ENCODE results near the gene KASH5.

KASH5 gene, protein sequence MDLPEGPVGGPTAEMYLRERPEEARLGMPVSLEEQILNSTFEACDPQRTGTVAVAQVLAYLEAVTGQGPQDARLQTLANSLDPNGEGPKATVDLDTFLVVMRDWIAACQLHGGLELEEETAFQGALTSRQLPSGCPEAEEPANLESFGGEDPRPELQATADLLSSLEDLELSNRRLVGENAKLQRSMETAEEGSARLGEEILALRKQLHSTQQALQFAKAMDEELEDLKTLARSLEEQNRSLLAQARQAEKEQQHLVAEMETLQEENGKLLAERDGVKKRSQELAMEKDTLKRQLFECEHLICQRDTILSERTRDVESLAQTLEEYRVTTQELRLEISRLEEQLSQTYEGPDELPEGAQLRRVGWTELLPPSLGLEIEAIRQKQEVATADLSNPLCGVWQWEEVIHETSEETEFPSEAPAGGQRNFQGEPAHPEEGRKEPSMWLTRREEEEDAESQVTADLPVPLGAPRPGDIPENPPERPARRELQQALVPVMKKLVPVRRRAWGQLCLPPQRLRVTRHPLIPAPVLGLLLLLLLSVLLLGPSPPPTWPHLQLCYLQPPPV

DNA sequence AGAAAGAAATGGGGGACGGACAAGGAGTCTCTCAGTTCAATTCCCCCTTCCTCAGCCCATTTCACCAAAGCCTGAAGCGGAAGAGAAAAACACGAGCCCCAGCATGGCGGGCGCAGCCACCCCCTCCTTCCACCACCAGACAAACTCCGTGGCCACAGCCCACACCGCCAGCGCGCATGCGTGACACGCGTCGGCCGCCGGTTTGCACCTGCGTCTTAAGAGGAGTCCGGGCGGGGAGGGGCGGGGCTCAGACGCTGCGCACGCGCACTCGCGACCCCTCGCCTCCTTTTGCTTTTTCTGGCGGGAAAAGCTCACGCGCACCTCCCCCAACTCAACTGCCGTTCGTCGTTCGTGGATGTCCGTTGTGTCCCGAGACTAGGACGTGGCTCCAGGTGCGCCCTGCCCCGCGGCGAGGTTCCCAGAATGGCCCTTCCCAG is at the start of gene KASH5:
Gene KASH5 (plus strand): TSS at position 314 of the 437 bp plus-strand sequence. CDS start 2,635 bp downstream, outside the sequence.
- peak; percentile 27 for DNase-seq (ENCODE audit: low read depth)

DNA sequence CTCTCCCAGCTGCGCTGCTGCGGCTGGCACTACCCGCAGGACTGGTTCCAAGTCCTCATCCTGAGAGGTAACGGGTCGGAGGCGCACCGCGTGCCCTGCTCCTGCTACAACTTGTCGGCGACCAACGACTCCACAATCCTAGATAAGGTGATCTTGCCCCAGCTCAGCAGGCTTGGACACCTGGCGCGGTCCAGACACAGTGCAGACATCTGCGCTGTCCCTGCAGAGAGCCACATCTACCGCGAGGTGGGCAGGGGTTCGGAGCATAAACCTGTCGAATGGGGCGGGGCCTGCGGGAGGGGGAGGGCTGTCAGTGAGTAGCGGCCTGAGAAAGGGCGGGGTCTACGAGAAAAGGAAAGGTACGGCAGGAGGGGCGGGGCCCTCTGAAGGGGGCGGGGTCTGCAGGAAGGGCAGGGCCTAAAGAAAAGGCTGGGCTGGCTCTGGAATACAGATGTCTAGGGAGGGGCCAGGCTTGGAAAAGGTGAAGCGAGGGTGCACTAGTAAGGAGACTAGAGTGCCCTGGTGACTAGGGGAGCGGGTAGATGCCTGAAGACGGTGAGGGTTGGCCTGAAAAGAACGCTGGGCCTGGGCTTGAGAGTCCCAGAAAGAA is 49.3 kb upstream of the KASH5 start:
- no peak for DNase-seq (ENCODE audit: low read depth)

DNA sequence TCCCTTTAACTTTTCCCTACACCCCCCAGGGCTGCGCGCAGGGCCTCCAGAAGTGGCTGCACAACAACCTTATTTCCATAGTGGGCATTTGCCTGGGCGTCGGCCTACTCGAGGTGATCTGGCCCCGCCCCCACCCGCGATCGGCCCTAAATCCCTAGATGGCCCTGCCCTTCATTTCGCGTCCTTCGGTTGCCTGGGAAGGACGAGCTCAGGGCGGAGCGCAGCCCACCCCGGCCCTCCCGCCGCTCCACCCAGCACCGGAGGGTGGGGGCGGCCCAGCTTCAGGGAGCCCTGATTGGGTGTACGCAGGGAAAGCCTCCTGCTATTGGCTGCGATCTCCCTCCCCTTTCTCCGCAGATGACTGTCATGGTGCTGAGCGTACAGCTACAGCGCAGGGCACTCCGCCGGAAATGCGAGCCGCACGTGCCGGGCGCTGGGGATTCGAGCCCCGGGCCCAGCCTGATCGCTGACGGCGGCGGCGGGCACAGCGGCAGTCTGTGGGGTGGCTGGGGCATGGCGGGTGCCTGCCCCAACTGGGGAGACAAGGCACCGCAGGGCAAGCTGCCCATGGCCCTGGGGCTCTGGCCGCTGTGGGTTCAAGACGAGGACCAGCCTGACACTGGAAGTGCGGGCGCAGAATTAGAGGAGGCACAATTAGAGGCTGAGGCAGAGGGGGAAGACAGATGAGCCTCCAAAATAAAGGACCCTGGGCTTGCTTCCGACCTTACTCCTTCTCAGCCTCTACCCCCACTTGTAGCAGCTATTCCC is 48.6 kb upstream of the KASH5 start:
- DNase-seq (ENCODE audit: low read depth), result peak; percentile 75

DNA sequence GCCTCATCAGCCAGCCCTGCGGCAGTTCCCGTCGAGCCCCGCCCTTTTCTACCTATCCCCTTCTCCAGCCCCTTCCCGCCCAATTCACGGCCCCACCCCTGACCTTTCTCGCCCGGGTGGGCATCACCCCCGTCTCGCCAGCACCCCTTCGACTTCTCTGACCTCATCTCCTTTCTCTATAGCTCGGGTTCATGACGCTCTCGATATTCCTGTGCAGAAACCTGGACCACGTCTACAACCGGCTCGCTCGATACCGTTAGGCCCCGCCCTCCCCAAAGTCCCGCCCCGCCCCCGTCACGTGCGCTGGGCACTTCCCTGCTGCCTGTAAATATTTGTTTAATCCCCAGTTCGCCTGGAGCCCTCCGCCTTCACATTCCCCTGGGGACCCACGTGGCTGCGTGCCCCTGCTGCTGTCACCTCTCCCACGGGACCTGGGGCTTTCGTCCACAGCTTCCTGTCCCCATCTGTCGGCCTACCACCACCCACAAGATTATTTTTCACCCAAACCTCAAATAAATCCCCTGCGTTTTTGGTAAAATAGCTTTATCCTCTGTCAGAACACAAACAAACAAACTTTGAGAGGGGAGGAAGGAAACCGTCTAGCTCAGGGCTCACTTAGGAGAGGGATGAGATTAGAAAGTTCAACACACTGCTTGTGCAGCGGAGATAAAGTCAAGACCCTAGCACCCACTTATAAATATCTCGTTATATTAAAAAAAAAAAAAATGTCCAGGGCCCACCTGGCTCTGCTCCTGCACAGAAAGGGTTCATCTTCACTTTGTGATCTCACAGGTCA is 47.8 kb upstream of the KASH5 start:
- DNase-seq (ENCODE audit: low read depth), result no peak

DNA sequence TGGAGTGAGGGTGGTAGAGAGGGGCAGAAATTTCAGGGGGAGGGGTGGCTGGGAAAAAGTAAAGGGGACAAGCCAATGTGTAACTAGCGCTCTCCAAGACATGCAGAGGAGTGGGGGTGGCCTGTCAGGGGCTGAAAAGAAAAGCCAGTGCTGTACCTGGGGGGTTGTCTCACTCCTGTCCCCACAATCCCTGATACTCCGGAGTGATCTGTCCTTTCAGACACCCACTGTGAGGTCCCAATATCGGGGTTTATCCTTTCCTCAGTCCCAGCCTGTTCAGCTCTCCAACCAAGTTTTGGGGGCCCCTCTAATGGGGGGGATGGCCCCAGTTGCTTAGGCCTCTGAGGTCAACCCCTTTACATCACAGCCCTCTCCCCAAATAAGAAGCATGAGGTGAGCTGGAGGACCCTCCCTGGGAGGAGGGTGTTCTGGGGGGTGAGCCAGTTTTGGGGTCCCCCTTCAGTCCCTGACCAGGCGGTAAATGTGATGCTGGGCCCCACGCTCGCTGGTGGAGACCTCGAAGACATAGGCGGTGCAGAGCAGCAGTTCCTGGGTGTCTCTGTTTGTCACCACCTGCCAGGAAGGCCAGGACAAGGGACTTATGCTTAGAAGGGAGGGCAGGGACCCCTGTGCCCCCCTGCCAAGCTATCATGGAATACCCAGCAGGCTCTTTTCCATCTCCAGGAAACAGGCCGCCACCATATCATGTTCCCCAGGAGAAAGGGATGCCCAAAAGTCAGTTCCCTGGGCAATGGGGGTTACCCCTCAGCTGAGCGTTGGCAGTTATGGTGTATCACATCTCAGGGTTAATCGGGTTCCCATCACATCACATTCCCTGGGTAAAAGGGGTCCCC is 47.0 kb upstream of the KASH5 start:
- DNase-seq (ENCODE audit: low read depth), result no peak

DNA sequence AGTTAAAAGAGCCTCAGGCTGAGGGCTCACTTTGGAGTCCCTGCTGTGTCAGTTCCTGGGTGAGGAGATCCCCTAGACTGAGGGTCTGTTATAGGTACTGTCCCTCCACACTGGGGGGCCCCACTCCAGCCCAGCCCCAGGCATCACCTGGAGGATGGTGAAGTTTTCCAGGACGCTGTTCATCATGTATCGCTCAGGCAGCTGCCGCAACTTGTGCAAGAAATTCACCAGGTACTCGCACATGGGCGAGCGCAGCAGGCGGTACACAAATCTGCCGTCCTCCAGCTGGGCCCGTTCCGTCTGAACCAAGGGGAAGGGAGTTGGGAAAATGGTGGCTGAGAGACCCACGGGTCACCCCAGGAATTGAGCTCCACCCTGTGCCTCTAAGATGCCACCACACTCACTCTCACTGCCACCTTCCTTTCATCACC is 45.7 kb upstream of the KASH5 start:
- DNase-seq (ENCODE audit: low read depth), result no peak

DNA sequence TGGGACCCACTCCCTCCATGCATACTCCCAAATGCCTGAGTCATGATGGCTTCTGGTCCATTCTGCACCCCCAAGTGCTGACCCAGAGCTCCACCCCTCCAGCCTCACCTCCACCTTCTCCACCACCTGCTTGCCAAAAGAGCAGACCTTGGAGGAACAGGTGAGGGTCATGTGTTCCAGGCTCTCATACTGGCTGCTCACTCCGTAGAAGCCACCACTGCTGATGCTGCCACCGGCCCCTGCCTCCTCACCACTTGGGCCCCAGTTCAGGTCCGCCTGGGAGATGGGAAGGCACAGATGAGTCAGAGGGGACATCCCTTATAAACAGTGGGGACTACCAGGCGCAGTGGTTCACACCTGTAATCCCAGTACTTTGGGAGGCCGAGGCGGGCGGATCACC is 44.9 kb upstream of the KASH5 start:
- no peak for DNase-seq (ENCODE audit: low read depth)

DNA sequence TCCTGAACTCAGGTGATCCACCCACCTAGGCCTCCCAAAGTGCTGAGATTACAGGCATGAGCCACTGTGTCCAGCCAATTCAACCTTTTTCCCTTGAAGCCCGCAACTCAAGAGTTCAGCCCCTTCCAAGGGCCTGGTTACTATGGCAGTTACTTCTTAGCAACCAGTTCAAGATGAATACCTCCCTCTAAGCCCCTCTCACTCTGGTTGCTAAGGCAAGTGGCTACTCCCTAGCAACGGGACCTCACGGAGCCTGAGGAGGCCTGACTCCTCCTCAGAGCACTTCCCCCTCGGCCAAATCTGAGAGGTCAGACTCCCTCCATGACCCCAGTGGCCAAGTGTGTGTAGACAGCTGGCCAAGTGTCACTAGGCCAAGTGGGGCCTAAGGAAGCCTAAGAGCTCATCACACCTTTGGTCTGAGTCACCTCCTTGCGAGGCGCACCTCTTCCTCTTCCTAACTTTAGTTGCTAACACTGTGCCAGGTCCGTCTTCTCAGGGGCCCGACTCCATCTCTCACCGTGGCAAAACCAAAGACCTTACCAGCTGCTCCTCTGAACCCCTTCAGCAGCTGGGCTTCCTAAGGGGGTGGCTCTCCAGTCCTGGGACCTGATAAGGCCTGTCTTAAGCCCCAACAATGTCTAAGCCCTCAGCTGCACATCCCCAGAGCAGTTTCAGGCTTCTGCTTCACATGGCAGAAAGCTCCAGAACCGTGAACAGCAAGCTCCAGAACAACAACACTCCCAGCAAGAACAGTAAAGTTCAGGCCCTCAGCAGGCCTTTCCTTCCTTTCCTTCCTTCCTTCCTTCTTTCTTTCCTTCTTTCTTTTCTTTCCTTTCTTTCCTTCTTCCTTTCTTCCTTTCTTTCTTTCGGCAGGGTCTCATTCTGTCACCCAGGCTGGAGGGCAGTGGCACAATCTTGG is 43.3 kb upstream of the KASH5 start:
- DNase-seq (ENCODE audit: low read depth), result no peak

DNA sequence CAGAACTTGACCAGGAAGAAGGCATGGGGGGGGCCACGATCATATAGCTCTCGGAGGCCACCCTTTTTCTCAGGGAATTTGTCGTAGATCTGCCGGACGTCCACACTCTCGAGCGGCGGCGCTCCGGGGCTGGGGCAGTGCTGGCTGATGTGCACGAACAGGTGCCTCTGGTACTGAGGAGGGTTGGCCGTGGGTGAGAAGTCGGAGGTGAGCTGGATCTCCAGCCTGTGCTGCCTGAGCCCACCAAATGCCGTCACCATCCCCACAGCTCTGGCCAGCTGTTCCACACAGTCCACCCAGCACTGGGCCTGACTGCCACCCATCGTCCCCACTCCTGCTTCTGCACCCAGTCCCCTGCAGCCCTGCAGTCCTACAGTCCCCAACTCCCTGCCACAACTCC is 40.9 kb upstream of the KASH5 start:
- DNase-seq (ENCODE audit: low read depth), result no peak

DNA sequence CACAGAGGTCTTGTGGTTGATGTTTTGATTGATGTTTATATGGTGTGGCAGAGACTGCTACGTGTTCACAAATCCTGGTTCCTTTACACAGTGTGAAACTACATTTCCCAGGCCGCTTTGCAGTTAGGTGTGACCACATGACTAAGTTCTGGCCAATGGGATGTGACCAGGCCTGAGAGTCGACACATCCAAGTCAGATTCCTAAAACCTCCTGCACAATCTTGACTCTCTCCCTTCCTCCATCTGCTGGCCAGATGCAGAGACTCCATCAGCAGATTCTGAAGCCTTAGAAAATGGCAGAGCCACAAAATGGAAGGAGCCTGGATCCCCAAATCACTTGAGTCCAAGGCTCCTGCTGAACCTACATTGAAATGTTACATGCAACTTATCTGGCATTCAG is 40.2 kb upstream of the KASH5 start:
- peak; percentile 66 for DNase-seq (ENCODE audit: low read depth)

DNA sequence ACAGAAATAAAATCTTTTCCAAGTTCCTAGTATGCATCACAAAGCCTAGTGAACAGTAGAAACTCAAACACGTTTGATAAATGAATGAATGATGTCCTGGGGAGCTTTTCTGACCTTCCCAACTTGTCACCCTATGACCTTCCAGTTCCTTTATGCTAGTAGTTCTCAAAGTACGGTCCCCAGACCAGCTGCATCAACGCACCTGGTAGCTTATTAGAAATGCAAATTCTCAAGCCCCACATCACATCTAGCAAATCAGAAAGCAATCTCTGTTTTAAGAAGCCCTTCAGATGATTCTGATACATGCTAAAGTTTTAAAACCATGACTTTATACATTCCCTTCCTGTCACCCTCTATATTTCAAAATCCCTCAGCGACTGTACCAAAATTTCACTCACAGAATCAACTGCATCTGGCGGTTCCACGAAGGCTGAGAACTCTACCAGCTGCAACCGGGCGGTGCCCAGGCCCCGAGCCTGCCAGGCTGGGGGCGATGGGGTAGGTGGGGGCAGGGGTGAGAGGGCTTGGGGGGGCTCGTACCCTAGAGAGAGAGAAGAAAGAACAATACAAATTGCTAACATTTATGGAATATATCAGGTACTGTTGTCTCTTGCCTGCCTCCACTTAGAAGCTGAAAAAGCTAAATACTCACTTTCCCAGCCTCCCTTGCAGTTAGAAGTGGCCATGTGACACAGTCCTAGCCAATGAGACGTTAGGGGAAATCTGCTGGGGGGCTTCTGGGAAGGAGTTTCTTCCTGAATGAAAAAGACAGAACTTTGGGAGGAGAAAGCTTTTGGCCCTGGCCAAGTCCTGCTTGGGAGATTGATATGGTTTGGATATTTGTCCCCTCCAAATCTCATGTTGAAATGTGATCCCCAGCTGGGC is 39.5 kb upstream of the KASH5 start:
- no peak for DNase-seq (ENCODE audit: low read depth)

DNA sequence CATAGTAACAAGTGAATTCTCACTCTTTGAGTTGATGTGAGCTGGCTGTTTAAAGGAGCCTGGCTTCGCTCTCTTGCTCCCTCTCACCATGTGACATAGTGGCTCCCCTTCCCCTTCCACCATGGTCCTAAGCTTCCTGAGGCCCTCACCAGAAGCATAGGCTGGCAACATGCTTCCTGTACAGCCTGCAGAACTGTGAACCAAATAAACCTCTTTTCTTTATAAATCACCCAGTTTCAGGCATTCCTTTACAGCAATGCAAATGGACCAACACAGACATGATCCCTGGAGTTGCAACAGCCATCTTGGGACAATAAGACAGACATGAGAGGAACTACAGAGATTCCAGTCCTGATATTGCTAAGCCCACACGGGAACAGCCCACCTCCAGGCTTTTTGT is 38.5 kb upstream of the KASH5 start:
- no peak for DNase-seq (ENCODE audit: low read depth)

DNA sequence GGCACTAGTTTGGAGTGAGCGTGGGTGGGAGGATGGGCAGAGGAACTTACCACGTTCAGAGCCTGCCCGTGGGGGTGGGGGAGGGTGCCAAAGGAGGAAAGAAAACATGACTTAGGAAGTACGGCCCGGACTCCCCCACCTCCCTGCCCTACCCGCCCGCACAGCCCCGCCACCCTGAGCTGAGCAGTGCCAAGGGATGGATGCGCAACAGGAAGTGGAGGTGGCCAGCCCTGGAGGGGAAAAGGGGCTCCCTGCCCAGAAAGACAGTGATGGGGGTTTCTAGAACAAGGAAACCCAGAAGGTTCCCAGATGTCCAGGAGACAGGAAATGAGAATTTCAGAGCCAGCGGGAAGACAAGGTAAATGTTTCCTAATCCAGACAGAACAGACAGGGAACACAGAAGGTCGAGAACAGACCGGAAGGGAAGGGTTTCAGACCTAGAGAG is 32.1 kb upstream of the KASH5 start:
- DNase-seq (ENCODE audit: low read depth), result no peak

DNA sequence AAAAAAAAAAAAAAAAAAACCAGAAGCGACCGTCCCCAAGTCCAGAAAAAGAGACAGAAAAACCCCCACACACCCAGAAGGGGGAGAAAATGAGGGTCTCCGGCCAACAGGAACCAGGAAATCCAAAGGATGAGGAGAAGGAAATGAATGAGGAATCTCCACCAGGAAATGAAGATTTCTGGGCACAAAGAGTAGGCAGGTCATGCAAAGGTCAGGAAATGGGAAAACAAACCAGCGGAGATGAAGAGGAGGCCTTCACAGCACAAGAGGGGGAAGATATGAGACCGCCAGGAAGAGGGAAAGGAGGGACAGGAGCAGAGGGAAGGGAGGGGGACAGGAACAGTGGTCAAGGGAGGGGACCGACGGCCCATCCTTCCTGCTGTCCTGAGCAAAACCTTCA is 31.7 kb upstream of the KASH5 start:
- DNase-seq (ENCODE audit: low read depth), result no peak

DNA sequence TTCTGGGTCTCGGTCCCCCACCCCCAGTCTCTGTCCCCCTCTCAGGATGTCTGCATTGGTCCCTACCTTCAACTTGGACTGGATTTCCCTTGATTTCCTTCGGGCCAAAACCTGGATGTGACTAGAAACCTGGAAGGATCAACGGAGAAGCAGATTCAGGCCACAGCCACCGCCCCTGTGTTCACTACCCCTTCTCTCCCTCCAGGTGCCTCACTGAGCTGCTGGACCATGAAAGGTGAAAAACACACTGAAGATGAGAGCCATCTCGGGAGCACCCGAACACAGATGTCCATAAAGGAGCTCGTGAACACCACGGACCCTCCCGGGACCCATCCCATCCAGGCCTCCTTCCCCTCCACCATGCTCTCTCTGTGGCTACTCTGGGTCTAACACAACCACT is 30.9 kb upstream of the KASH5 start:
- no peak for DNase-seq (ENCODE audit: low read depth)

DNA sequence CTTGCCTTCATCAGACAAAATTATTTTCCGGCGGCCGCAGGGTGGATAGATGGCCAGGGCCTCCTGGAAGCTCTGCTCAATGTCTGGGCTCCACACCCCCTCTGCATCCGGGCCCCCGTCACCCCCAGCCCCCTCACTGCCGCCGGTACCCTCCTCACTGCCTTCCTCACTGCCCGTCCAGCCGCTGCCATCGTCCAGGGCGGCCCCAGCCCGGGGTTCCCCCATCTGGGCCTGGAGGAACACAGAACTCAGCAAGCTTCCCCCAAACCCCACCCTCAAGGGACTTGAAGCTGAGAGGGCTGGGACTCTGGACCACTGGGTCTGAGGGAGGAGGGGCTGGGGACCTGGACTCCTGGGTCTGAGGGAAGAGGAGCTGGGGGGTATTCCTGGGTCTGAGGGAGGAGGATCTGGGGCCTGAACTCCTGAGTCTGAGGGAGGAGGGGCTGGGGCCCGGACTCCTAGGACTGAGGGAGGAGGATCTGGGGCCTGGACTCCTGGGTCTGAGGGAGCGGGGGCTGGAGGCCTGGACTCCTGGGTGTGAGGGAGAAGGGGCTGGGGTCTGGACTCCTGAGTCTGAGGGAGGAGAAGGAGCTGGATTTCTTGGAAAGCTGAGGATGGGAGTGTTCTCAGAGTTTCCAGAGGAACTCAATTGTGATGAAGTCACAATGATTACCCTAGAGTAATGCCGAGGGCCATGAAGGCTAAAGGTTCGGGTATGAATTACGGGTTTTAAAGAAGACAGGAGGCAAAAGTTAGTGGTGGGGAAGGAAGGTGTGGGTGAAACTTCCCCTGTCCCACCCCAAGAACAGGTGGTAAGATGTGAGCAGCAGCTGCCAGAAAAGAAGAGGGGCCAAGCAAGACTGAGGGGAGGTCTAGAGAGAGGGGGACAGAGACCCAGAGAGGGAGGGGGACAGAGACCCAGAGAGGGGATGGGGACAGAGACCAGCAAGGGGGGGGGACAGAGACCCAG is 27.9 kb upstream of the KASH5 start:
- no peak for DNase-seq (ENCODE audit: low read depth)

DNA sequence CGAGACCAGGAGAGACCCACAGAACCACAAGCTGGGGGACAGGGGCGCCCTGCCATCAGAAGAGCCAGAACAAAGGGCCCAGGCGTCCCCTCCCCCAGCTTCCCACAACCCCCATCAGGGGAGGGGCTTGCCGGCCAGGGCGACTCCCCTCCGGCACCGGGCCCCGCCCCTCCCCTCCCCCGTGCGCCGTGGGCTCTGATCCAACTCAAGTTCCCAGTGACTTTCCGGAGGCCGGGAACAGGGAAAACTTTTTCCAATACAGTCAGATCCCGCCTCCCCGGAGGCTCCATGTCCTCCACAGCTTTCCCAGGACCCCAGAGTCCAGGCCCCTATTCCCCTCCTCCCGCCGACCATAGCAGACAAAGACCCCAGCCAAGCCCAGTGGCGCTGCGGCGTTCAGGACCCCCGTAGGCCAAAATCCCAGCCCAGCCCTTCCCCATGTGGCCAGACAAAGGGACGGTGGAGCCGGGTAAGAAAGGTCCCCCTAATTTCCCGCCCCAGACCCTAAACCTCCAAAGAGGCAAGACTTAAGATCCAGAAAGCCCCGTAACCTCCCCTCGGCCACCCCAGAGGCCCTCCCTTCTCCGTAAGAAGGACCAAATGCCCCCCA is 26.5 kb upstream of the KASH5 start:
- DNase-seq (ENCODE audit: low read depth), result peak; percentile 49
